ENCODE data around the gene NSUN5. TPM values are rescaled to one million over a fixed set of nuclear protein-coding genes. Genes with fewer than 3 reads are reported as not detected.

NSUN5 gene
- total and polyA plus RNA-seq, 2 of the 8 experiments (the other 6 are each of a cell fraction or from before 2014, with no cell fraction given), result 56.2 to 89.0 TPM

- Histone ChIP-seq H2BK12ac (ENCODE audit: low read depth, low read length) (no peak overlapping the region), H4K91ac (replicated peaks; ENCODE audit: insufficient read length, low read length) (no peak overlapping the region), H3K36me3 (ENCODE audit: control insufficient read depth in 2 of 4, insufficient read depth in 4 of 4, low read length in 3 of 4) (no peaks in the 10 kb centered on the region), H3K79me2 (ENCODE audit: control insufficient read depth in 1 of 2, insufficient read depth in 2 of 2, low read length in 2 of 2) (no peaks in the 10 kb centered on the region), H3K9ac (replicated peaks in 1 of 4; ENCODE audit: extremely low read depth in 1 of 4, low read depth in 3 of 4, low read length in 3 of 4) (no peak overlapping the region), H3K9me3 (ENCODE audit: insufficient read depth in 2 of 2, low read depth in 1 of 2, low read length in 1 of 2) (no peaks in the 10 kb centered on the region), H4K8ac (ENCODE audit: extremely low read depth, insufficient read depth, low read length) (no peak overlapping the region), H2AFZ (ENCODE audit: low read length) (no peak overlapping the region), H2BK20ac (ENCODE audit: low read length) (no peak overlapping the region), H2BK15ac (ENCODE audit: low read length) (no peak overlapping the region), H3K56ac (replicated peaks; ENCODE audit: insufficient read length, low read depth, low read length) (no peak overlapping the region), H3K4me1 (replicated peaks in 1 of 4; ENCODE audit: control insufficient read depth in 3 of 4, insufficient read depth in 4 of 4, low read length in 3 of 4) (peaks cover 0 to 11% (median 0%) of the 10 kb centered on the region in 4 experiments; a peak in 3 of 7 replicates), H2AK5ac (ENCODE audit: low read depth, low read length) (no peak overlapping the region), H3K79me1 (ENCODE audit: low read depth, low read length) (no peaks in the 10 kb centered on the region), H2BK120ac (replicated peaks; ENCODE audit: low read depth, low read length) (no peak overlapping the region), H3K27ac (ENCODE audit: low read depth, low read length) (no peak overlapping the region), H3K27me3 (replicated peaks in 1 of 4; ENCODE audit: control insufficient read depth in 3 of 4, extremely low read depth in 1 of 4, insufficient read depth in 3 of 4, low read length in 3 of 4) (no peaks in the 10 kb centered on the region), H3K4me3 (ENCODE audit: extremely low read depth in 1 of 4, insufficient read depth in 2 of 4, low read depth in 3 of 4, low read length in 4 of 4) (no peak overlapping the region), H3K4me2 (ENCODE audit: insufficient read depth in 1 of 2, low read depth in 2 of 2, low read length in 2 of 2) (no peak overlapping the region), H3K23ac (ENCODE audit: insufficient read length) (no peak overlapping the region), H3K14ac (ENCODE audit: insufficient read length) (no peak overlapping the region), H3K23me2 (ENCODE audit: low read depth, low read length) (no peaks in the 10 kb centered on the region), H3K18ac (ENCODE audit: extremely low read depth, low read length) (no peak overlapping the region), H2BK5ac (ENCODE audit: low read depth, low read length) (no peak overlapping the region), H4K20me1 (replicated peaks in 1 of 2; ENCODE audit: control insufficient read depth in 1 of 2, insufficient read depth in 2 of 2, low read length in 2 of 2) (no peaks in the 10 kb centered on the region), H3K4ac (replicated peaks; ENCODE audit: insufficient read length, low read depth, low read length) (no peak overlapping the region), H4K5ac (ENCODE audit: insufficient read length, low read depth, low read length) (no peak overlapping the region)
- FAIRE-seq, result no peak
- POLR2A ChIA-PET (ENCODE audit: partially characterized antibody), result interaction anchor here (1.4 kb wide), 1 partner anchor 10 kb away, joined by 4 read pairs; no protein-coding TSS in a partner anchor
- no peak for DNase-seq (ENCODE audit: low read depth in 1 of 2, low spot score in 2 of 2)
- WGBS, 2 experiments (ENCODE audit: extremely low coverage in 1 of 2, insufficient coverage in 1 of 2, insufficient read length in 1 of 2, insufficient replicate concordance in 2 of 2, low coverage in 1 of 2, low lambda C conversion rate in 2 of 2, missing lambda C conversion rate in 1 of 2), result 84% methylated on average over 6 of the region's 6 CpGs; no CpG with 5 or more reads in 1 of the 2 experiments
- CTCF ChIA-PET (ENCODE audit: partially characterized antibody), result interaction anchor here (1.6 to 3.7 kb wide), 2 partner anchors 11 to 12 kb away, joined by 5 to 22 read pairs; no protein-coding TSS in a partner anchor
- TF ChIP-seq NANOG (IDR thresholded peaks at IDR 0.05; ENCODE audit: insufficient read depth, low read depth, low read length, poor library complexity, severe bottlenecking) (no peak), CTCF (IDR thresholded peaks at IDR 0.05; ENCODE audit: control extremely low read depth in 1 of 3, insufficient read depth in 1 of 3, low read depth in 1 of 3, low read length in 3 of 3) (no peak), ATF3 (IDR thresholded peaks at IDR 0.05; ENCODE audit: insufficient read depth, low read depth, low read length) (no peak), SIRT6 (IDR thresholded peaks at IDR 0.05; ENCODE audit: low read length) (no peak), TAF1 (IDR thresholded peaks at IDR 0.05; ENCODE audit: low read depth, low read length) (no peak), EZH2 (IDR thresholded peaks at IDR 0.05; ENCODE audit: low read depth, low read length, severe bottlenecking) (no peak), CBX8 (IDR thresholded peaks at IDR 0.05; ENCODE audit: borderline replicate concordance, low read depth, low read length) (no peak), SP1 (IDR thresholded peaks at IDR 0.05; ENCODE audit: low read depth, low read length) (no peak), POU5F1 (IDR thresholded peaks at IDR 0.05; ENCODE audit: low read depth, low read length) (no peak), TAF7 (optimal IDR thresholded peaks at IDR 0.05; ENCODE audit: borderline replicate concordance, low read depth, low read length) (no peak), SIN3A (conservative IDR thresholded peaks at IDR 0.05 in 1 of 2, IDR thresholded peaks at IDR 0.05 in 1 of 2; ENCODE audit: low read depth in 1 of 2, low read length in 2 of 2) (no peak)
Observed at GRCh38 chr7:73353243-73353642, 44.6 kb upstream of the NSUN5 start.
